KMS-11 (cell line): ENCODE measurements around the gene ADGRB2.

Experiments
- H2AFZ ChIP-seq: fragments of 200-600 bp; sonication (generic); 2 replicates; pipeline ENCODE4 v1.6.1; 2016; ENCODE audit warnings: antibody characterized with exemption, mixed run types, low read depth
- H3K27ac ChIP-seq: fragments of 200-600 bp; sonication (generic); 2 replicates; pipeline ENCODE4 v1.6.1; 2016; ENCODE audit warnings: mild to moderate bottlenecking, mixed run types
- H3K27me3 ChIP-seq: fragments of 200-600 bp; sonication (generic); 2 replicates; pipeline ENCODE4 v1.6.1; 2017; ENCODE audit warnings: mild to moderate bottlenecking, low read depth, mixed run types, moderate library complexity; ENCODE audit not compliant: insufficient read depth
- H3K36me3 ChIP-seq: fragments of 200-600 bp; sonication (generic); 2 replicates; pipeline ENCODE4 v1.6.1; 2017; ENCODE audit warnings: mild to moderate bottlenecking, mixed run types; ENCODE audit not compliant: insufficient read depth
- H3K4me1 ChIP-seq: fragments of 200-600 bp; sonication (generic); 2 replicates; pipeline ENCODE4 v1.6.1; 2016; ENCODE audit warnings: mild to moderate bottlenecking, low read depth, mixed run types; ENCODE audit not compliant: poor library complexity, severe bottlenecking
- H3K4me2 ChIP-seq: fragments of 200-600 bp; sonication (generic); 2 replicates; pipeline ENCODE4 v1.7.0; 2016; ENCODE audit warnings: mild to moderate bottlenecking, mixed run types
- H3K4me3 ChIP-seq: fragments of 200-600 bp; sonication (generic); IDR thresholded peaks from 2 replicates; pipeline ENCODE4 v1.6.1; 2017; ENCODE audit warnings: low read depth, low read length, mixed read lengths; ENCODE audit not compliant: insufficient read depth
- H3K79me2 ChIP-seq: fragments of 200-600 bp; sonication (generic); 2 replicates; pipeline ENCODE4 v1.6.1; 2016; ENCODE audit warnings: low read depth, mixed run types; ENCODE audit not compliant: insufficient read depth
- H3K9ac ChIP-seq: fragments of 200-600 bp; sonication (generic); 2 replicates; pipeline ENCODE4 v1.6.1; 2016; ENCODE audit warnings: mild to moderate bottlenecking, mixed run types
- H4K20me1 ChIP-seq: fragments of 200-600 bp; sonication (generic); 2 replicates; pipeline ENCODE4 v1.6.1; 2016; ENCODE audit warnings: mild to moderate bottlenecking, mixed run types; ENCODE audit not compliant: insufficient read depth
- CTCF ChIP-seq: fragments of 200-600 bp; sonication (generic); conservative IDR thresholded peaks from 2 replicates; pipeline ENCODE4 v1.6.1; 2017; ENCODE audit warnings: low read depth, mild to moderate bottlenecking, antibody characterized with exemption, low read length, moderate library complexity, mixed read lengths

ADGRB2 gene

GRCh38 chr1:31772669-31773248 is 8.6 kb upstream of the ADGRB2 start:
- no peaks in the 10 kb centered on the region for H3K79me2 ChIP-seq
- TF ChIP-seq CTCF: no peak
- H3K4me2 ChIP-seq: no peak overlapping the region
- H3K27ac ChIP-seq: no peak overlapping the region
- no peaks in the 10 kb centered on the region for H4K20me1 ChIP-seq
- no peak overlapping the region for H3K9ac ChIP-seq
- no peaks in the 10 kb centered on the region for H3K36me3 ChIP-seq
- no peak overlapping the region for H2AFZ ChIP-seq
- H3K4me1 ChIP-seq: no peaks in the 10 kb centered on the region
- no peak overlapping the region for H3K4me3 ChIP-seq
- peaks cover 17% of the 10 kb centered on the region for H3K27me3 ChIP-seq

- no peak overlapping the region for H2AFZ ChIP-seq
- H3K4me2 ChIP-seq: no peak overlapping the region
- no peaks in the 10 kb centered on the region for H3K79me2 ChIP-seq
- H3K27me3 ChIP-seq: peaks cover 17% of the 10 kb centered on the region
- H3K36me3 ChIP-seq: no peaks in the 10 kb centered on the region
- H3K4me3 ChIP-seq: no peak overlapping the region
- no peak for TF ChIP-seq CTCF
- no peaks in the 10 kb centered on the region for H3K4me1 ChIP-seq
- H3K27ac ChIP-seq: no peak overlapping the region
- H4K20me1 ChIP-seq: no peaks in the 10 kb centered on the region
- H3K9ac ChIP-seq: no peak overlapping the region
These were observed 7.9 kb upstream of the ADGRB2 start for GRCh38 chr1:31771891-31772668.

GRCh38 chr1:31769720-31770390 is 5.7 kb upstream of the ADGRB2 start:
- Histone ChIP-seq H3K9ac (no peak overlapping the region), H3K4me1 (peaks cover 3% of the 10 kb centered on the region), H3K27me3 (peaks cover 19% of the 10 kb centered on the region), H3K36me3 (no peaks in the 10 kb centered on the region), H3K4me3 (no peak overlapping the region), H3K27ac (no peak overlapping the region), H4K20me1 (no peaks in the 10 kb centered on the region), H2AFZ (no peak overlapping the region), H3K79me2 (no peaks in the 10 kb centered on the region), H3K4me2 (no peak overlapping the region)
- TF ChIP-seq CTCF: no peak

GRCh38 chr1:31768939-31769704 is 5.0 kb upstream of the ADGRB2 start:
- Histone ChIP-seq H2AFZ (no peak overlapping the region), H3K4me1 (peaks cover 8% of the 10 kb centered on the region), H3K27me3 (peaks cover 19% of the 10 kb centered on the region), H4K20me1 (no peaks in the 10 kb centered on the region), H3K4me3 (no peak overlapping the region), H3K27ac (no peak overlapping the region), H3K79me2 (no peaks in the 10 kb centered on the region), H3K4me2 (no peak overlapping the region), H3K36me3 (no peaks in the 10 kb centered on the region), H3K9ac (no peak overlapping the region)
- TF ChIP-seq CTCF: no peak
